HEK293T (cell line): ENCODE data around the gene UPK2.

Source experiments
- ARNT ChIP-seq: fragments of 450-650 bp; IDR thresholded peaks from 2 replicates; pipeline ENCODE4 v1.6.1; 2017; ENCODE audit warnings: mild to moderate bottlenecking
- BHLHE40 ChIP-seq: fragments of 450-650 bp; IDR thresholded peaks from 2 replicates; pipeline ENCODE4 v1.6.1; 2016; ENCODE audit warnings: mild to moderate bottlenecking, moderate library complexity, borderline replicate concordance
- ELF4 ChIP-seq: fragments of 450-650 bp; IDR thresholded peaks from 2 replicates; pipeline ENCODE4 v1.6.1; 2017; ENCODE audit warnings: antibody characterized with exemption
- NFRKB ChIP-seq: fragments of 450-650 bp; IDR thresholded peaks from 2 replicates; pipeline ENCODE4 v1.6.1; 2016; ENCODE audit warnings: mild to moderate bottlenecking, moderate library complexity
- SP1 ChIP-seq: fragments of 450-650 bp; IDR thresholded peaks from 2 replicates; pipeline ENCODE4 v1.6.1; 2017

DNA sequence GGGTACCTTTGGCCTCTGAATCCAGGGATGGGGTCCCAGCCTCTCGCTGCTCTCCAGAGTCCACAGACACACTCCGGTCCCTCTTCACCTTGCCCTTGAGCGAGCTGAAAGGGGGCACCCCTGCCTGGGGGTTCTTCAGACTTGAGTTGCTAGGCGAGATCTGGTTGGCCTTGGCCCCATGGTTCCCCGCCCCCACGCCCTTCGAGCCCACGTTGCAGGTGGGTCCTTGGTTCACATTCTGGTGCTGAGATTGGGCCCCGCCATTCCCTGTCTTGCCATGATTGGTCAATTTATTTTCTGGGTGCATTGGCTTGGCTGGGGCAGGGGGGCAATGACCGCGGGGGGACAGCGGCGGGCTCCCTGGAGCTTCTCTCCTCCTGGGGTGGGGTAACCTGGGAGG, 47.8 kb upstream of the UPK2 start:
- TF ChIP-seq BHLHE40: no peak
- no peak for TF ChIP-seq ARNT
- no peak for TF ChIP-seq ELF4
- no peak for TF ChIP-seq NFRKB
- TF ChIP-seq SP1: no peak
